Activated T-cell treated with anti-CD3 and anti-CD28 coated beads, Interleukin-2, amount 50 U/mL, for 24 hours (primary cell): ENCODE data around the gene TBCK.
"Not testable (repeated sequence)": the region's sequence is repeated elsewhere in the genome, so short reads cannot be mapped to it uniquely, and the experiment has no call there.

Experiments used
- DNase-seq: peaks from one replicate; pipeline ENCODE4 v3.0.0-alpha.2; 2020
- H3K27ac Mint-ChIP-seq: 2 replicates; pipeline ENCODE4 v1.8.0; 2020; ENCODE audit warnings: mild to moderate bottlenecking, mixed read lengths
- H3K27me3 Mint-ChIP-seq: 2 replicates; pipeline ENCODE4 v1.8.0; 2020; ENCODE audit warnings: mixed read lengths
- H3K36me3 Mint-ChIP-seq: 2 replicates; pipeline ENCODE4 v1.8.0; 2020; ENCODE audit warnings: low read depth, mixed read lengths
- H3K4me1 Mint-ChIP-seq: 2 replicates; pipeline ENCODE4 v1.8.0; 2020; ENCODE audit warnings: low read depth, mixed read lengths
- H3K4me3 Mint-ChIP-seq: 2 replicates; pipeline ENCODE4 v1.8.0; 2020; ENCODE audit warnings: mild to moderate bottlenecking, moderate library complexity, mixed read lengths
- H3K9me3 Mint-ChIP-seq: 2 replicates; pipeline ENCODE4 v1.8.0; 2020; ENCODE audit warnings: mixed read lengths

Gene TBCK

GRCh38 chr4:106116025-106116424, 200.0 kb downstream of the TBCK start:
- Mint-ChIP-seq H3K36me3 (peaks cover 76% of the 10 kb centered on the region), H3K27me3 (no peaks in the 10 kb centered on the region), H3K4me3 (no peak overlapping the region), H3K27ac (no peak overlapping the region), H3K4me1 (no peaks in the 10 kb centered on the region), H3K9me3 (peaks cover 37% of the 10 kb centered on the region)
- no peak for DNase-seq

- Mint-ChIP-seq H3K36me3 (peaks cover 87% of the 10 kb centered on the region), H3K9me3 (peaks cover 52% of the 10 kb centered on the region), H3K4me3 (no peak overlapping the region), H3K27me3 (no peaks in the 10 kb centered on the region), H3K27ac (no peak overlapping the region), H3K4me1 (no peaks in the 10 kb centered on the region)
- DNase-seq: no peak
Observed at GRCh38 chr4:106114270-106114669, 201.7 kb downstream of the TBCK start.

DNA sequence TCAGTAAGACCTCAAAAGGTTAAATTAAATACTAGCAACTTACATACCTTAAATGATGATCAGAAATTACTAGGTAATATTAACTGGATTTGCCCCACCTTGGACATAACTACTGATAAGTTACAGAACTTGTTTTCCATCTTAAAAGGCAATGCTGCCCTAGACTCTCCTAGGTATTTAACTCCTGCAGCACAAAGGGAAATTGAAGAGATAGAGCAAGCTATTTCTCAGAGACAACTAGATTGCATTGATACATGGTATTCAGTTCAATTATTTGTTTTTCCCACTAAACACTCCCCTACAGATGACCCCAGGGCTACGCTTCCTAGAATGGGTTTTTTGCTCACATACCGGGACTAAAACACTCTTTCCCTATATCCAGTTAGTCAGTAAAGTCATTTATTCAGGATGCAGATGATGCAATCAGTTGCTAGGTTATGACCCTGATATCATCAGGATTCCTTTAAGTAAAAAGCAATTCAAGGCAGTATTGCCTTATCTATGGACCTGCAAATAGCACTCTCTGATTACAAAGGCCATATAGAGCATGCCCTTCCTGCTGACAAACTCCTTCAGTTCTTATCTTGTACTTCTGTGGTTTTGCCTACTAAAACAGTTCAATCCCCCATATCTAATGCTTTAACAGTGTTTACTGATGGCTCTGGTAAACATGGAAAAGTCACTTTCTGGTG, 204.1 kb downstream of the TBCK start:
- H3K4me3 Mint-ChIP-seq, H3K4me1 Mint-ChIP-seq: not testable (repeated sequence)

GRCh38 chr4:106109929-106110328, 206.1 kb downstream of the TBCK start:
- no peaks in the 10 kb centered on the region for H3K4me1 Mint-ChIP-seq
- H3K27me3 Mint-ChIP-seq: no peaks in the 10 kb centered on the region
- DNase-seq: no peak
- no peak overlapping the region for H3K27ac Mint-ChIP-seq
- H3K4me3 Mint-ChIP-seq: no peak overlapping the region
- H3K36me3 Mint-ChIP-seq: peaks cover 99% of the 10 kb centered on the region
- peaks cover 55% of the 10 kb centered on the region for H3K9me3 Mint-ChIP-seq

More for the DNA sequence above, 204.1 kb downstream of the TBCK start:
- DNase-seq, H3K27me3 Mint-ChIP-seq, H3K27ac Mint-ChIP-seq: not testable (repeated sequence)
- peaks cover 97% of the 10 kb centered on the region for H3K36me3 Mint-ChIP-seq
- H3K9me3 Mint-ChIP-seq: peaks cover 59% of the 10 kb centered on the region

GRCh38 chr4:106105697-106106096, 210.3 kb downstream of the TBCK start:
- H3K27ac Mint-ChIP-seq: no peak overlapping the region
- H3K36me3 Mint-ChIP-seq: peaks cover 91% of the 10 kb centered on the region
- peaks cover 24% of the 10 kb centered on the region for H3K9me3 Mint-ChIP-seq
- no peak overlapping the region for H3K4me3 Mint-ChIP-seq
- H3K4me1 Mint-ChIP-seq: no peaks in the 10 kb centered on the region
- DNase-seq: no peak
- no peaks in the 10 kb centered on the region for H3K27me3 Mint-ChIP-seq

DNA sequence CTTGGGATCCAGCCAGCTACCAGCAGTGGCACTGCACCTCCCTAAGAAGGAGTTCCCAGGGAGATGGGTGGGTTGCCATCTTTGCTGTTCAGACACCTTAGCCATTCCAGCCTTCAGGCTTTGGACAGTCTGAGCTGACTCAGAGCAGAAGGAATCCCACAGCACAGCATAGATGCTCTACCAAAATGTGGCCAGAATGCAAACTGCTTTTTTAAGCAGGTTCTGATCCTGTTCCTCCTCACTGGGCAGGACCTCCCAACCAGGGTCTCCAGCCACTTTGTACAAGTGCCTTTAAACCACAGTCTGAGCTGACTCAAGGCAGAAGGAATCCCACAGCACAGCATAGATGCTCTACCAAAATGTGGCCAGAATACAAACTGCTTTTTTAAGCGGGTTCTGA, 211.7 kb downstream of the TBCK start:
- Mint-ChIP-seq H3K27ac (no peak overlapping the region), H3K9me3 (peaks cover 10% of the 10 kb centered on the region)
- no peak for DNase-seq

GRCh38 chr4:106096454-106096853, 219.6 kb downstream of the TBCK start:
- Mint-ChIP-seq H3K4me1 (no peaks in the 10 kb centered on the region), H3K27ac (no peak overlapping the region), H3K4me3 (no peak overlapping the region), H3K36me3 (peaks cover 83% of the 10 kb centered on the region), H3K27me3 (no peaks in the 10 kb centered on the region), H3K9me3 (peaks cover 16% of the 10 kb centered on the region)
- no peak for DNase-seq

More for the DNA sequence above, 211.7 kb downstream of the TBCK start:
- Mint-ChIP-seq H3K4me1 (no peaks in the 10 kb centered on the region), H3K27me3 (no peaks in the 10 kb centered on the region), H3K36me3 (peaks cover 89% of the 10 kb centered on the region), H3K4me3 (no peak overlapping the region)

DNA sequence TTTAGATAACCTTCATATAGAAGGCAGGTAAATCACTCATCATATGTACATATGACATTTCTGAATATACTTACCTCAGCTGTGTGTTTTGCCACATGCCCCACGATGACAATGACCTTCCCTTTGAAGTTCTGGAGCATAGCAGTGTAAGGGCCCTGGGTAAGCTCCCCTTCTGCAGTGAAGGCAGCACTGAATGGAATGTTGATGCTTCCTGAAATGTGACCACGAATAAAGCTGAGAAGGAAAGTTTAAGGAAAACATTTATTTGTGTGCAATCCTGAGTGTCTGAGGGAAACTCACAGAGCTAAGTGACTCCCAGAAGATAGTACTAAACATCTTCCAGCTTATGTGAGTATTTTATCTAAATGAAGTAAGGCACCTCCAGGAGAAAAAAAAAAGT, 220.6 kb downstream of the TBCK start:
- no peak for DNase-seq
- H3K27ac Mint-ChIP-seq: no peak overlapping the region
- peaks cover 84% of the 10 kb centered on the region for H3K36me3 Mint-ChIP-seq
- H3K4me3 Mint-ChIP-seq: no peak overlapping the region
- H3K4me1 Mint-ChIP-seq: no peaks in the 10 kb centered on the region
- peaks cover 26% of the 10 kb centered on the region for H3K9me3 Mint-ChIP-seq
- H3K27me3 Mint-ChIP-seq: no peaks in the 10 kb centered on the region

DNA sequence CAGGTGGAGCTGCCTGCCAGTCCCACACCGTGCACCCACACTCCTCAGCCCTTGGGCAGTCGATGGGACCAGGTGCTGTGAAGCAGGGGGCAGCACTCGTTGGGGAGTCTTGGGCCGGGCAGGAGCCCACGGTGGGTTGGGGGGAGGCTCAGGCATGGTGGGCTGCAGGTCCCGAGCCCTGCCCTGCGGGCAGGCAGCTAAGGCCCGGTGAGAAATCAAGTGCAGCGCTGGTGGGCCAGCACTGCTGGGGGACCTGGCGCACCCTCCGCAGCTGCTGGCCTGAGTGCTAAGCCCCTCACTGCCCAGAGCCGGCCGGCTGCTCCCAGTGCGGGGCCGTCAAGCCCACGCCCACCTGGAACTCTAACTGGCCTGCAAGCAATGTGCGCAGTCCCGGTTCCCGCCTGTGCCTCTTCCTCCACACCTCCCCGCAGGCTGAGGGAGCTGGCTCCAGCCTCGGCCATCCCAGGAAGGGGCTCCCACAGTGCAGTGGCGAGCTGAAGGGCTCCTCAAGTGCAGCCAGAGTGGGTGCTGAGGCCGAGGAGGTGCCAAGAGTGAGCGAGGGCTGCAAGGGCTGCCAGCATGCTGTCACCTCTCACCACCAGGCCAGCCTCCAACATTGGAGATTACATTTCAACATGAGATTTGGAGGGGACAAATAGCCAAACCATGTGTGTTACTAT, 223.5 kb downstream of the TBCK start:
- DNase-seq: no peak
- Mint-ChIP-seq H3K27ac (no peak overlapping the region), H3K36me3 (peaks cover 91% of the 10 kb centered on the region), H3K4me1 (no peaks in the 10 kb centered on the region), H3K4me3 (no peak overlapping the region), H3K9me3 (peaks cover 45% of the 10 kb centered on the region), H3K27me3 (no peaks in the 10 kb centered on the region)

- no peak overlapping the region for H3K27ac Mint-ChIP-seq
- no peak overlapping the region for H3K4me3 Mint-ChIP-seq
- H3K27me3 Mint-ChIP-seq: no peaks in the 10 kb centered on the region
- DNase-seq: no peak
- no peaks in the 10 kb centered on the region for H3K4me1 Mint-ChIP-seq
- H3K9me3 Mint-ChIP-seq: peaks cover 59% of the 10 kb centered on the region
- H3K36me3 Mint-ChIP-seq: peaks cover 96% of the 10 kb centered on the region
Observed at GRCh38 chr4:106090826-106091225, 225.2 kb downstream of the TBCK start.

DNA sequence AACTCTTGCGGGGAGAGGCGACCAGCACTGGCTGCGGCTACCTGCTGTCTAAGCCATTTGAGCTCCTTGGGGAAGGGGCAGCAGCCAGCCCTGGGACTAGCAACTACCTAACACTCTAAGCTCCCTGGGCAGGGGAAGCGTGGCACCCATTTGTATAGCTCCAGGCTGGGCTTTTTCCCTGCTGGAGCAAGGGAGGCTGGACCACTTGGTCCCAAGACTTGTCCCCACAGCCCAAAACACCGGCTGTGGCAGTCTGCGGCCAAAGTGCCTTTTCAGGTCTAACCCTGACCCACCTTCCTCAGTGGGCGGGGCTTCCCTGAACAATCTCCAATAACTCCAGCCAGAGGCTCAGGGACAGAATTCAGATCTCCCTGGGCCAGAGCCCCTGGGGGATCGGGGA, 232.9 kb downstream of the TBCK start:
- peaks cover 99% of the 10 kb centered on the region for H3K36me3 Mint-ChIP-seq
- no peak overlapping the region for H3K4me3 Mint-ChIP-seq
- no peak overlapping the region for H3K27ac Mint-ChIP-seq
- DNase-seq: no peak
- peaks cover 72% of the 10 kb centered on the region for H3K9me3 Mint-ChIP-seq
- H3K27me3 Mint-ChIP-seq: no peaks in the 10 kb centered on the region
- H3K4me1 Mint-ChIP-seq: no peaks in the 10 kb centered on the region

GRCh38 chr4:106080376-106080775, 235.6 kb downstream of the TBCK start:
- Mint-ChIP-seq H3K9me3 (peaks cover 63% of the 10 kb centered on the region), H3K36me3 (peaks cover 96% of the 10 kb centered on the region), H3K4me3 (no peak overlapping the region), H3K27me3 (no peaks in the 10 kb centered on the region), H3K4me1 (no peaks in the 10 kb centered on the region), H3K27ac (no peak overlapping the region)
- no peak for DNase-seq

DNA sequence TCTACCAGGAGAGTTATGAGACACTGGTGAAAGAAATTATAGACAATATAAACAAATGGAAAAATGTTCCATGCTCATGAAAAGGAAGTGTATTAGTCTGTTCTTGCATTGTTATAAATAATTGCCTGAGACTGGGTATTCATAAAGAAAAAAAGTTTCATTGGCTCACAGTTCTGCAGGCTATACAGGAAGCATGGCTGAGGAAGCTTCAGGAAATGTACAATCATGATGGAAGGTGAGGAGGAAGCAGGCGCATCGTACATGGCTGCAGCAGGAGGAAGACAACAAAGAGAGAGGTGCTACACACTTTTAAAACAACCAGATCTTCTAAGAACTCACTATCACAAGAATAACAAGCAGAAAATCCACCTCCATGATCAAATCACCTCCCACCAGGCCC, 236.4 kb downstream of the TBCK start:
- H3K27me3 Mint-ChIP-seq: no peaks in the 10 kb centered on the region
- no peak overlapping the region for H3K27ac Mint-ChIP-seq
- peaks cover 95% of the 10 kb centered on the region for H3K36me3 Mint-ChIP-seq
- no peak overlapping the region for H3K4me3 Mint-ChIP-seq
- DNase-seq: no peak
- H3K4me1 Mint-ChIP-seq: no peaks in the 10 kb centered on the region
- H3K9me3 Mint-ChIP-seq: peaks cover 67% of the 10 kb centered on the region

- no peak for DNase-seq
- Mint-ChIP-seq H3K4me3 (no peak overlapping the region), H3K27ac (no peak overlapping the region), H3K27me3 (no peaks in the 10 kb centered on the region), H3K36me3 (peaks cover 6% of the 10 kb centered on the region), H3K4me1 (no peaks in the 10 kb centered on the region), H3K9me3 (peaks cover 2% of the 10 kb centered on the region)
Observed at GRCh38 chr4:106065018-106065417, 251.0 kb downstream of the TBCK start.

DNA sequence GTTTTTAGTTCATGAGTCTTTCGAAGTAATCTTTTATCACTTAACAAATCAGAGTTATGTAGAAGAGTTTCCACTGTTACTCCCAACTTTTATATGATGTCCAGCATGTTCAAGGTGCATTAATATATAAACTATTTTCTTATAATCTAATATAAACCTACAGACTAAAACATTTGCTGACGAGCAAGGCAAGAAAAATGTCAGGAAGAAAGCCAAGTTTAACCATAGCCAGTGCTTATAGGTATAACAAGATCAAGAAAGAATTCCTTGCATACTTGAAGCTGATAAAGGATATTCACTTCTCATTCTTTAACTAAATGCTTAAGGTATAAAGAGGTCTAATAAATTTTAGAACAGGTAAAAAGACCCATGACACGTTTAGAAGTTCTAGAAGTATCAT, 253.0 kb downstream of the TBCK start:
- Mint-ChIP-seq H3K27me3 (no peaks in the 10 kb centered on the region), H3K4me1 (no peaks in the 10 kb centered on the region), H3K9me3 (no peaks in the 10 kb centered on the region), H3K27ac (no peak overlapping the region), H3K36me3 (peaks cover 8% of the 10 kb centered on the region), H3K4me3 (no peak overlapping the region)
- no peak for DNase-seq
